GM19351 (cell line): Measurements from ENCODE around the gene NMNAT2.

ENCODE experiments used
- ATAC-seq: cut with Tn5 transposase; IDR thresholded peaks from one replicate; pipeline ENCODE4 v1.9.1; 2021; ENCODE audit warnings: mild to moderate bottlenecking, moderate library complexity; ENCODE audit not compliant: unreplicated experiment

NMNAT2 gene

GRCh38 chr1:183218971-183219615, 199.1 kb downstream of the NMNAT2 start:
- no peak for ATAC-seq

DNA sequence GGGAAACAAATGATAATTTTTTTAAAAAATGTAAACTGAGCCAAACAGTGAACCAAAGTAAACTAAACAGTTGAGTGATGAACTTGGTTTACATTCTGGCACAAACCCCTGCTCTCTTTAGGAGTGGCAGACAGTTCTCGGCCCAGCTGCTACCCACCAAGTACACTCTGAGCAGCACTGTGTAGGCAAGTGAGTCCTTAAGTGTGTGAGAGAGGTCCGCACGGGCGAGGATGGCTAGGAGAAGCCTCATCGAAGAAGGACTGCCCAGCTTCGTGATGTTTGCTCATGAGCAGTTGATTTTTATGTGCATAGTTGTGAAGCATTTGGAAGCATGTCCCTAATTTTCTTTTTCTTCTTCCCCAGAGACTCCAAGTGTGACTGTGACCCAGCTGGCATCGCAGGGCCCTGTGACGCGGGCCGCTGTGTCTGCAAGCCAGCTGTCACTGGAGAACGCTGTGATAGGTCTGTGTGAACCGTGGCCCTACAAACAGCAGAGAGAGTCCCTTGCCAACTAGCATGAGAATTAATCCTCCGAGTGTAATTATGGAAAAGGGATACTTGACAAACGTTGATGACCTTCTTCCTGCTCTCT, 200.1 kb downstream of the NMNAT2 start:
- ATAC-seq = no peak

- ATAC-seq = no peak
These were observed 202.2 kb downstream of the NMNAT2 start for GRCh38 chr1:183215936-183216335.

DNA sequence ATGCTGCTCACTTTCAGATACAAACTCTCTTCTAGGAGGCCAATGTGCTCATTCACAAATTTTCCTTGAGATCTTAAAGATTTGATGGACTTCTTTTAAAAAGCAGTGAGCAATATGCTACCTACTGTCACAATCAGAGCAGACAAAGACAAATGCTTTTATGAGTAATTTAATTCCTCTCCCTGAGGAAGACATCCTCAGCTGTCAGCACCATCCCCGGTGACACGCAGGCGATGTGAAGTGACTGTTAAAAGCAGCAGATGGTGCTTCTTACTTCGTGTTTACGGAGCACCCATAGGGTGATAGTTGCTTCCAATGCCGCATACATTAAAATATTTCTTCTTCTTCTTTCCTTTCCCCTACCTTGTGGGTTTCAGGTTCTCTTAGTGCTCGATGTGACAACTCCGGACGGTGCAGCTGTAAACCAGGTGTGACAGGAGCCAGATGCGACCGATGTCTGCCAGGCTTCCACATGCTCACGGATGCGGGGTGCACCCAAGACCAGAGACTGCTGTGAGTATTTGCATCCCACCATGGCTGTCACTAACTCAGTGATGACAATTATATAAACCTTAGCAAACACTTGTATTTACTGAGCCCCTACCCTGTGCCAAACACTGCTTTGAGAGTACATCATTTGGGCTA, 203.0 kb downstream of the NMNAT2 start:
- ATAC-seq = no peak

GRCh38 chr1:183214021-183214970, 203.9 kb downstream of the NMNAT2 start:
- ATAC-seq = no peak

- ATAC-seq = no peak
These were observed 205.3 kb downstream of the NMNAT2 start for GRCh38 chr1:183212870-183213269.

DNA sequence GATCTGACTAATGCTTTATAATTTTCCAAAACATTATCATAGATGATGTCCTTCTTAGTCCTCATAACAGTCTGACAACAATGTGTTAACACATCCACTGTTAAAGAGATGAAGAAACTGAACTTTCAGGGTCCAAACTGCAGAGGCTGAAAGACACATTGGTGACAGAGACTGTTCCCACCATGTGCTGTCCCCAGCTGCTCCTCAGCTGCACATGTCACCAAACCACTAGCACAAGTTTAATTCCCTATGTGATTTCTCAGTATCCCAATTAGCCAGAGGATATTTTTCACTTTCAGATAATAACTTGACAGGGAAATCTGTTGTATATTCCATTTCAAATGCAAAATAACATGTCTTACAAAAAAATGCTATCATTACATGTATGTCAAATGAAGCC, 207.5 kb downstream of the NMNAT2 start:
- ATAC-seq = no peak

DNA sequence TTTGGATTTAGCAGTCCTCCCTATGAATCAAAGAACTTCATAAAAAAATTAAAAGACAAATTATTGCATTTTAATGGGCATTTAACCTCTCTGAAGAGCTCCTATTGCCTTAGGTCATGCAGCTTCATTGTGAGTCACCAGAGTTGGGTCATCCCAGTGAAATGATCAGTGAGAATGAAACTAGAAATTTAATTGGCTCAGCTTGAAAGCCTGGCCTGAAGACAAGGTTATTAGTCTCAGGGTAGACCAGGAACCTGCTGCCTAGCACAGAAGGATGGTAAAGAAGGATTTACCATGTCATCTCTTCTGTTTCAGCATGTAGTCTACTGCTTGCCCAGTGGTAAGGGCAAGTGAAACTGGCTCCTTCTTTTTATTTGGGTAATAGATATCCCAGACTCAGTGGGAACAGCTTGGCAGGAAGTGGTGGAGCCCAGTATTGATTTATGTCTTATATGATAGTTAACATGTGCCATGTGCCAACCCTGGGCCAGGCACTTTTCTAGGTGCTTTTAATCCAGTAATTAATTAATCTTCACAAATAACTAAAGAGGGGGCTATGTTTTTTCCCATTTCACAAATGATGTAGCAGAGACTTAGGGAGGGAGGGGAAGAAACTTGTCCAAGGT, 208.5 kb downstream of the NMNAT2 start:
- peak; percentile 54 for ATAC-seq

- ATAC-seq = no peak
These were observed 211.6 kb downstream of the NMNAT2 start for GRCh38 chr1:183206538-183207122.

GRCh38 chr1:183205196-183205781, 212.9 kb downstream of the NMNAT2 start:
- no peak for ATAC-seq

GRCh38 chr1:183203094-183203493, 215.1 kb downstream of the NMNAT2 start:
- no peak for ATAC-seq

DNA sequence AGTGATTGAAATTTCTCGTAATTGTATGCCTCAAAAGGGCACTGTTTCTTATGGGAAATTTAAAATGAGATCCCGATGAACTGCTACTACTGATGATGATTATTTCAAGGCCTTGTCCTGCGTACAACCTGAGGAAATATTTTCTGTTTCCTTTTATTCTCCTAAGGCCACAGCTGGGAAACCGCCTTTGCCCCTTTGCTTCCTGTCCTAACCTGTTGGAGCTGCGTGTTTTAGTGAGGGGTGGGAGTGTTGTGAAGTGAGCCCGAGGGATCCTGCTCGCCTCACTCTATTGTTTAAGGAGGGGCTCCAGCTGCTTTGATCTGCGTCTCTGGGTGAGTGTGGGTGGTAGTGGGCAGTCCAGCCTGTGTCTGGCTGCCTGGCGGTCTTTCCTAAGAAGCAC, 217.7 kb downstream of the NMNAT2 start:
- no peak for ATAC-seq

DNA sequence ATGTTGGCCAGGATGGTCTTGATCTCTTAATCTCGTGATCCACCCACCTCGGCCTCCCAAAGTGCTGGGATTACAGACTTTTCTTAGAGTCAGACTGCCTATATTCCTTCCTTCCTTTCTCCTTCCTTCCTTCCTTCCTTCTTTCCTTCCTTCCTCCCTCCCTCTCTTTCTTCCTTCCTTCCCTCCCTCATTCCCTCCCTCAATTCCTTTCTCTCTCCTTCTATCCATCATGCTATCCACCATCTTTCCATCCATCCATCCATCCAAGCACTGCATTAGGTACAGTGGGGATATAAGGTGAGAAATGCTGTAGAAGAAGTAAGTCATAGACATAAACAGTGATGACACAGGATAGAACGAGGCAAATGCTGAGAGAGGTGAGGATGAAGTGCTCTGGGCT, 218.9 kb downstream of the NMNAT2 start:
- ATAC-seq = no peak

DNA sequence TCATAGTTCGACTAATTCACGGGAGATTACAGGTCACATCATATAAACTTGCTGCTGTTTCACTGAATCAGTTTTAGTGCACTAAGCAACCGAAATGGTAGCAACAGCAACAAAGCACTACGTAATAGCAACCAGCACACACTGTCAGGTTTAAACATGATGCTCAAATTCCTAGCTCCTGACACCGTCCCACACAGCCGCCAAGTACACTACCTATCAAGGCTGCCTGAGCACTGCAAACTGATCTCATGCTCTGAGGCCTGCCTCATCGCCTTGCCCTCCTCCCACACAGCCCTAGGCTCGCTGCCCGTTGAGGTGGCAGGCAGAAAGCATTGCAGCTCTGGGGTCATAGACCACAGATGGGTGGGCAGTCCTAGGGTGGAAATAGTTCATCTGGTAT, 219.7 kb downstream of the NMNAT2 start:
- ATAC-seq = no peak
